Spleen (tissue), 11 donors: ENCODE measurements around the gene RNF141. TPM values are rescaled to one million over a fixed set of nuclear protein-coding genes. Genes with fewer than 3 reads are reported as not detected.
A peak's percentile ranks its signal among the peaks of the same experiment; 100 is the strongest.

Source experiments
- DNase-seq: peaks from one replicate; pipeline ENCODE4 v3.0.0-alpha.2; 2020
- H3K27ac ChIP-seq, 8 donors: fragments of 200-600 bp; sonication (generic) in 7 of 8; 1 replicate in 4 of 8; 2 replicates in 4 of 8; pipeline versions ENCODE4 v1.5.0 to v1.8.0; 2016 to 2021; ENCODE audit warnings: inconsistent platforms in 4 of 8, mild to moderate bottlenecking in 4 of 8, moderate library complexity in 1 of 8
- H3K27me3 ChIP-seq, 7 donors: fragments of 200-600 bp; sonication (generic) in 6 of 7; replicated peaks in 1 of 7; 1 replicate in 4 of 7; 2 replicates in 3 of 7; pipeline versions ENCODE4 v1.5.0 to v1.8.0; 2016 to 2021; ENCODE audit warnings: inconsistent platforms in 3 of 7, mild to moderate bottlenecking in 1 of 7
- H3K36me3 ChIP-seq, 6 donors: fragments of 200-600 bp; sonication (generic) in 5 of 6; 1 replicate in 4 of 6; 2 replicates in 2 of 6; pipeline versions ENCODE4 v1.5.0 to v1.8.0; 2016 to 2021; ENCODE audit warnings: inconsistent platforms in 2 of 6
- H3K4me1 ChIP-seq, 6 donors: fragments of 200-600 bp; sonication (generic) in 5 of 6; 1 replicate in 3 of 6; 2 replicates in 3 of 6; pipeline versions ENCODE4 v1.5.0 to v1.8.0; 2016 to 2021; ENCODE audit warnings: inconsistent platforms in 3 of 6
- H3K4me3 ChIP-seq, 8 donors: fragments of 200-600 bp; sonication (generic) in 7 of 8; 1 replicate in 4 of 8; 2 replicates in 4 of 8; pipeline versions ENCODE4 v1.5.0 to v1.8.0; 2016 to 2021; ENCODE audit warnings: inconsistent platforms in 4 of 8, mild to moderate bottlenecking in 4 of 8, moderate library complexity in 2 of 8
- H3K9me3 ChIP-seq, 8 donors: fragments of 200-600 bp; sonication (generic) in 7 of 8; 1 replicate in 4 of 8; 2 replicates in 4 of 8; pipeline versions ENCODE4 v1.5.0 to v1.8.0; 2016 to 2021; ENCODE audit warnings: inconsistent platforms in 4 of 8
- CTCF ChIP-seq, 11 experiments: fragments of 200-600 bp in 7 of 11; fragments of 450-650 bp in 4 of 11; sonication (generic) in 4 of 11; IDR thresholded peaks in 8 of 11; conservative IDR thresholded peaks in 3 of 11; 1 replicate in 7 of 11; 2 replicates in 4 of 11; pipeline versions ENCODE4 v1.4.0 to v1.8.0; 2016 to 2021; ENCODE audit warnings: antibody characterized with exemption in 11 of 11, inconsistent platforms in 4 of 11, mild to moderate bottlenecking in 1 of 11
- POLR2A ChIP-seq, 3 donors: fragments of 450-650 bp; IDR thresholded peaks; one replicate each; pipeline ENCODE4 v1.5.1; 2017; ENCODE audit warnings: antibody characterized with exemption in 3 of 3, mild to moderate bottlenecking in 1 of 3
- POLR2AphosphoS5 ChIP-seq, 3 donors: sonication (generic); formaldehyde crosslinking; IDR thresholded peaks; one replicate each; pipeline ENCODE4 v1.5.1; 2017; ENCODE audit warnings: antibody characterized with exemption in 3 of 3
- WGBS, 5 donors: extraction: QIAGEN DNeasy Blood & Tissue Kit in 3 of 5; methylation state at CpG; one replicate each; pipeline versions ENCODE4 v1.1.5 to v1.1.7; 2013 to 2018; 5-methylcytosine and 5-hydroxymethylcytosine counted together
- intact Hi-C: fragments of 100-400 bp; cut with DNase I; formaldehyde crosslinking; loops from one replicate; pipeline ENCODE4 v1.15.0; 2023; ENCODE audit warnings: low total_unique reads
- polyA plus RNA-seq, 3 donors: library from polyadenylated mRNA; stranded (reverse); fragments of 200-250 nt; gene quantifications; one replicate each; pipeline ENCODE4 v1.2.1, GENCODE V29; 2013
- total RNA-seq, 7 donors: library from RNA; depleted of rRNA in 3 of 7; stranded (reverse); fragments of >200 nt in 3 of 7; fragmentation: NEBNext Ultra II Directional in 4 of 7; extraction: Animal tissue kit (Norgen Biotek cat#: 25700) in 4 of 7; gene quantifications; one replicate each; pipeline versions ENCODE4 v1.1.0 to v1.2.1, GENCODE V29; 2016 to 2021
- donor health status: healthy with polysubstance abuse.
- donor health status: DM: no; HTN: no; CAD: no; lungs with moderate emphysema.
- donor health status: DM: no; HTN: no; CAD: no.
- donor health status: Bipolar disorder and iron deficiency.
- donor health status: healthy.
- donor health status: DM: no; HTN: no; CAD: no.
- donor health status: DM: yes; HTN: yes; CAD: no.

Gene RNF141
- total and polyA plus RNA-seq, 10 donors, result 13.3 to 86.2 (median 48.8) TPM

- Histone ChIP-seq H3K27ac (peak overlapping the region in 3 of 8 donors; percentile 14 to 56 (median 45)), H3K27me3 (no peaks in the 10 kb centered on the region), H3K4me1 (peaks cover 0 to 16% (median 0%) of the 10 kb centered on the region in 6 donors), H3K9me3 (no peaks in the 10 kb centered on the region), H3K4me3 (no peak overlapping the region), H3K36me3 (peaks cover 0 to 98% (median 32%) of the 10 kb centered on the region in 6 donors)
- TF ChIP-seq CTCF (IDR thresholded peaks at IDR 0.05 in 8 of 11, conservative IDR thresholded peaks at IDR 0.05 in 3 of 11) (no peak), POLR2A (IDR thresholded peaks at IDR 0.05) (no peak), POLR2AphosphoS5 (IDR thresholded peaks at IDR 0.05) (no peak)
- WGBS, 5 donors, result 93 to 98% (median 95%) methylated on average over 8 of the region's 8 CpGs
- intact Hi-C loops, result no loop called here
- DNase-seq, result no peak
Measured at GRCh38 chr11:10477690-10478046, 63.3 kb downstream of the RNF141 start.

GRCh38 chr11:10476927-10477689 is 63.9 kb downstream of the RNF141 start:
- Histone ChIP-seq H3K9me3 (no peaks in the 10 kb centered on the region), H3K36me3 (peaks cover 0 to 92% (median 29%) of the 10 kb centered on the region in 6 donors), H3K27me3 (no peaks in the 10 kb centered on the region), H3K27ac (peak overlapping the region in 4 of 8 donors; percentile 0 to 56 (median 45)), H3K4me1 (peaks cover 0 to 16% (median 0%) of the 10 kb centered on the region in 6 donors), H3K4me3 (no peak overlapping the region)
- DNase-seq, result no peak
- WGBS, 5 donors, result 57 to 69% (median 63%) methylated on average over 5 of the region's 5 CpGs
- TF ChIP-seq POLR2AphosphoS5 (IDR thresholded peaks at IDR 0.05) (no peak), CTCF (IDR thresholded peaks at IDR 0.05 in 8 of 11, conservative IDR thresholded peaks at IDR 0.05 in 3 of 11) (no peak), POLR2A (IDR thresholded peaks at IDR 0.05) (no peak)
- intact Hi-C loops, result no loop called here

GRCh38 chr11:10476342-10476741 is 64.6 kb downstream of the RNF141 start:
- 85 to 96% (median 92%) methylated on average over 1 of the region's 1 CpG for WGBS, 5 donors
- intact Hi-C loops, result no loop called here

More at GRCh38 chr11:10476342-10476741, 64.6 kb downstream of the RNF141 start:
- peak; percentile 46 for DNase-seq
- H3K27me3 ChIP-seq, result no peaks in the 10 kb centered on the region
- H3K27ac ChIP-seq, result peak overlapping the region in 3 of 8 donors; percentile 45 to 56 (median 45)
- H3K36me3 ChIP-seq, result peaks cover 0 to 84% (median 22%) of the 10 kb centered on the region in 6 donors
- no peak overlapping the region for H3K4me3 ChIP-seq
- H3K9me3 ChIP-seq, result no peaks in the 10 kb centered on the region
- H3K4me1 ChIP-seq, result peaks cover 0 to 16% (median 0%) of the 10 kb centered on the region in 6 donors
- TF ChIP-seq POLR2A (IDR thresholded peaks at IDR 0.05) (no peak), POLR2AphosphoS5 (IDR thresholded peaks at IDR 0.05) (no peak), CTCF (IDR thresholded peaks at IDR 0.05 in 8 of 11, conservative IDR thresholded peaks at IDR 0.05 in 3 of 11) (no peak)
